ENCODE measurements around the gene KRTAP7-1. TPM values are rescaled to one million over a fixed set of nuclear protein-coding genes. Genes with fewer than 3 reads are reported as not detected.

Gene KRTAP7-1
- total RNA-seq, 4 donors from 2014 or later: 9.4 to 57.8 TPM; not detected in 2

- no peak overlapping the region for H3K27ac ChIP-seq
Measured at GRCh38 chr21:30838536-30838935, 9.0 kb upstream of the KRTAP7-1 start.

DNA sequence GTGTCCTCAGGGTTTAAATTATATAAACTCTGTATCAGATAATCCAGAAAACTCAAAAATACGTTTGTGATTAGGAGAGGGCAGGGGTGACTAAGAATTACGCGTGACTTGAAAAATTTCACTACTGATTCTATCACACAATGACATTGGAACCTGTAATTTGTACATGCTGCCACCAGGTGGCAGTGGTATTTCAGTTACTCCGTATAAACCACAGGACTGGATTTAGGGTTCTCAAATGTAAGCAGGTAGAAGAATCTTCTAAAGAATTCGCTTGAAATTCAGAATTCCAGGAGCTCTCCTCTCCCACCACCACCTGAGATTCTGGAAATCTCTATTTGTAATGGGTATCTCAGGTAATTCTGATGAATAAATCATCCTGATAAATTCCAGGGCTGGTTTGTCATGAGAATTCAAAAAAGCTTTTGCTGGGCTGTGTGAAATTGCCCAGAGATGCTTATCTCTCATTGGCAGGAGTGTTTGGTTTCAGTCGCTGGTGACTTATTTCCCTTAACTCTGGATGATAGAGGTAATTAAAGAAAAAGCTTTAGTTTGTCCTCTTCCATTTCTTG lies 1.7 kb upstream of the KRTAP7-1 start:
- no peak for TF ChIP-seq POLR2AphosphoS5 (IDR thresholded peaks at IDR 0.05)
- TF ChIP-seq CTCF (IDR thresholded peaks at IDR 0.05): no peak
- TF ChIP-seq EP300 (IDR thresholded peaks at IDR 0.05): no peak
- Histone ChIP-seq H3K27me3 (no peaks in the 10 kb centered on the region), H3K9me3 (peaks cover 8% of the 10 kb centered on the region), H3K4me1 (no peaks in the 10 kb centered on the region), H3K27ac (no peak overlapping the region), H3K4me3 (no peak overlapping the region), H3K36me3 (no peaks in the 10 kb centered on the region)
- 40% methylated on average over 6 of the region's 6 CpGs for WGBS
- no peak for DNase-seq (ENCODE audit: low spot score in 2 of 2)

More at GRCh38 chr21:30838536-30838935, 9.0 kb upstream of the KRTAP7-1 start:
- no peaks in the 10 kb centered on the region for H3K9me3 ChIP-seq
- WGBS: 68% methylated on average over 6 of the region's 6 CpGs
- no peak for DNase-seq (ENCODE audit: low spot score in 2 of 2)
- no peaks in the 10 kb centered on the region for H3K4me1 ChIP-seq
- no peaks in the 10 kb centered on the region for H3K36me3 ChIP-seq
- no peaks in the 10 kb centered on the region for H3K27me3 ChIP-seq
- TF ChIP-seq POLR2A (IDR thresholded peaks at IDR 0.05) (no peak), EP300 (IDR thresholded peaks at IDR 0.05) (no peak), POLR2AphosphoS5 (IDR thresholded peaks at IDR 0.05) (no peak), CTCF (IDR thresholded peaks at IDR 0.05) (no peak)
- no peak overlapping the region for H3K4me3 ChIP-seq

DNA sequence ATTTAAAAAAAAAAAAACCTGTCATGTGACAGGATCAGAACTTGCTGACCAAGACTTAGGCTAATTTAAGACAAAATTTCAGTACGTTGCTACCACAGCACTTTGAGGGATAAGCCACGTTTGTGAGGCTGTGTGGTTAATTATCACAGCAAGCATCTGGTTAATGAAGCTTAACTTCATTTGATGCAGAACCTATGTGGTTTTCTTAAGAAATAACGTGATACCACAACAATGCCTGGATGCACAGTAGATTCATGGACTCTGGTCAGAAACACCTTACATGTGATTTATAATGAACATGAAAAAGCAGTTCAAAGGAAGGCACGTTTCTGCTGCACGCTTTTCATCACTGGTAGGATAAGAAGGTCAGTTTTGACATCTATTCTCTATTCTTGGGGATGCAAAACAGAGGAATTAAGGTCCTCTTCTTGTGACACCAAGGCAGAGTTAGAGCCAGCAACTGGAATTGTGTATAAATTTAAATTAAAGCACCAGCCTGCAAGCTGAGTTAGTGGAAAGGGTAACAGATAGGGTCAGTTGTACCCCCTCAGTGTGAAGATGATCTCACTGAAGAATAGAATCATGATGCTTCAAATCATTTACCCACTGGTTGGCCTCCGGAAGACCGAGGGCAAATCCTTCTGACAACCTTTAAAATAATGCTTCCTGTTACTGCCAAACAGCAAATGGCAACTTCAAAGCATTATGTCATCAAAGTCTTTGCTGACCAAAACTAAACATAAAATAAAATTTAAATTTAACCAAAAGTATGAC lies 10.5 kb downstream of the KRTAP7-1 start:
- Histone ChIP-seq H3K36me3 (no peaks in the 10 kb centered on the region), H3K27me3 (no peaks in the 10 kb centered on the region), H3K27ac (no peak overlapping the region), H3K9me3 (no peaks in the 10 kb centered on the region), H3K4me3 (no peak overlapping the region), H3K4me1 (no peaks in the 10 kb centered on the region)
- 68% methylated on average over 7 of the region's 7 CpGs for WGBS
- DNase-seq (ENCODE audit: low spot score in 2 of 2): no peak
- TF ChIP-seq EP300 (IDR thresholded peaks at IDR 0.05): no peak
- TF ChIP-seq CTCF (IDR thresholded peaks at IDR 0.05): no peak
- TF ChIP-seq POLR2AphosphoS5 (IDR thresholded peaks at IDR 0.05): no peak
- TF ChIP-seq POLR2A (IDR thresholded peaks at IDR 0.05): no peak

DNA sequence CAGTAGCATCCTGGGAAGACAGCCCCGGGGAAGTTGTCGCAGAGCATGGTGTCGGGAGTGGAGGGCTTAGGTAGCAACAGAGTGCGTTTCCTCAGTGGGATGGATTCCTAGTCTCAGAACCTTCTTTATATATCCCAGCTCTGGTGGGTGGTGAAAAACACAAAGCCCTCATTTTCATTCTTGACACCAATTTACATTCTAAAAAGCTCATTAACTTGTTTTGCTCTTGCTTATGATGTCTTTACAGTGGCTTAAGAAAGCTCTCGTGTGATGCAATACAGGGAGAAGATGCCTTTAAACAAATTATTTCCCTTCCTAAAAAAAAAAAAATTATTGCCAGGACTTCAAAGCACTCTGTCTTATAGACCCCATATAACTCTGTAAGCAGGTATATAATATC lies 16.4 kb downstream of the KRTAP7-1 start, which contains the start of gene KRTAP8-1:
KRTAP8-1 (minus strand) TSS at position 101 of the 400 bp plus-strand sequence; CDS start at position 47, 54 bp downstream.
- Histone ChIP-seq H3K27me3 (no peaks in the 10 kb centered on the region), H3K4me1 (no peaks in the 10 kb centered on the region), H3K36me3 (no peaks in the 10 kb centered on the region), H3K9me3 (no peaks in the 10 kb centered on the region), H3K27ac (no peak within 1 kb of the TSS), H3K4me3 (no peak within 1 kb of the TSS)
- no peak for TF ChIP-seq EP300 (IDR thresholded peaks at IDR 0.05)
- TF ChIP-seq POLR2A (IDR thresholded peaks at IDR 0.05): no peak
- TF ChIP-seq POLR2AphosphoS5 (IDR thresholded peaks at IDR 0.05): no peak
- TF ChIP-seq CTCF (IDR thresholded peaks at IDR 0.05): no peak
- 92% methylated on average over 5 of the region's 5 CpGs for WGBS
- no peak for DNase-seq (ENCODE audit: low spot score in 2 of 2)

GRCh38 chr21:30800605-30801004 lies 29.0 kb downstream of the KRTAP7-1 start:
- H3K4me3 ChIP-seq: no peak overlapping the region
- H3K27ac ChIP-seq: no peak overlapping the region
- DNase-seq (ENCODE audit: low spot score in 2 of 2): no peak
- H3K4me1 ChIP-seq: no peaks in the 10 kb centered on the region
- no peaks in the 10 kb centered on the region for H3K9me3 ChIP-seq
- TF ChIP-seq POLR2AphosphoS5 (IDR thresholded peaks at IDR 0.05): no peak
- H3K36me3 ChIP-seq: no peaks in the 10 kb centered on the region
- H3K27me3 ChIP-seq: no peaks in the 10 kb centered on the region
- 100% methylated on average over 1 of the region's 1 CpG for WGBS
